ENCODE measurements around the gene PEPD. TPM values are rescaled to one million over a fixed set of nuclear protein-coding genes. Genes with fewer than 3 reads are reported as not detected.

The PEPD gene
- total RNA-seq, 1 experiment from 2014 or later, result 40.5 TPM

DNA sequence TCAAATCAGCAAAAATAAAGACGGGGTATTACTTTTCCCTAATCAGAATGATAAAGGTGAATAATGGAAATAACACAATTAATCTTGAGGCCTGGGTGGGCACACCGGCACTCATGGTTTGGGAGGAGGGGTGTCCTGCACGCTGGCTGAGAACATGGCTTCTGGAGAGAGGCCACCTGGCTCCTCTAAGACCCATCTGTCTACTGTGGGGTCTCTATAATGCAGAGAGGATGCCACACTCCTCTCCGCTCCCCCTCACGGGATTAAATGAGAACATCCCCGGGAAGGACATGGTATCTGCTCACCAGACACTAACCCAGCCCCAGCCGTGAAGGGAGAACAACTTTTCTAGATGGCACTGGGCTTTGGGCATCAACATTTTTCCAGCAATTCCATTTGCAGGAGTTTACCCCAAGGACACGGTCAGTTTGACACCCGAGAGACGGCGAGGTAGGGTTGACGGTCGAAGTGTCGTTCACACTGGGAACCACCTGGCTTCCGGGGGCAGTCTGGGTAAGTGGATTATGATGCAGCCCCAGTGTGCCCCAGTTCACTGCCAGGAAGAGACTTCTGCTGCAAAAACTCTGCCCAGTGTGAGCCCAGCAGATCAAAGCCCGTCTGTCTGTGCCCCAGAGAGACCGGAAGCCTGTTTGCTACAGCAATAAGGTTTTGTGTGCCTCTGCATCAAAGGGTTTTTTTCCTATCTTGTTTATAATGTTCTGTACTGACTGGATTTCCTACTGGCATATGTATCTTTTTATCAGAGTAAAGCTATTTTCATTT lies 91.5 kb downstream of the PEPD start:
- no peaks in the 10 kb centered on the region for H4K20me1 ChIP-seq (ENCODE audit: insufficient read depth)
- H3K27ac ChIP-seq (ENCODE audit: low read depth, low read length), result no peak overlapping the region
- intact Hi-C loops (cut with micrococcal nuclease), result loop anchor here (1.0 kb wide), 1 partner anchor 341 kb away; no protein-coding TSS in a partner anchor
- TF ChIP-seq JUND (IDR thresholded peaks at IDR 0.05), result no peak
- no peak for TF ChIP-seq TCF7L2 (IDR thresholded peaks at IDR 0.05; ENCODE audit: borderline replicate concordance, extremely low read depth, insufficient read depth, insufficient read length)
- TF ChIP-seq EZH2phosphoT487 (IDR thresholded peaks at IDR 0.05; ENCODE audit: borderline replicate concordance), result no peak
- TF ChIP-seq, protein P1, sequence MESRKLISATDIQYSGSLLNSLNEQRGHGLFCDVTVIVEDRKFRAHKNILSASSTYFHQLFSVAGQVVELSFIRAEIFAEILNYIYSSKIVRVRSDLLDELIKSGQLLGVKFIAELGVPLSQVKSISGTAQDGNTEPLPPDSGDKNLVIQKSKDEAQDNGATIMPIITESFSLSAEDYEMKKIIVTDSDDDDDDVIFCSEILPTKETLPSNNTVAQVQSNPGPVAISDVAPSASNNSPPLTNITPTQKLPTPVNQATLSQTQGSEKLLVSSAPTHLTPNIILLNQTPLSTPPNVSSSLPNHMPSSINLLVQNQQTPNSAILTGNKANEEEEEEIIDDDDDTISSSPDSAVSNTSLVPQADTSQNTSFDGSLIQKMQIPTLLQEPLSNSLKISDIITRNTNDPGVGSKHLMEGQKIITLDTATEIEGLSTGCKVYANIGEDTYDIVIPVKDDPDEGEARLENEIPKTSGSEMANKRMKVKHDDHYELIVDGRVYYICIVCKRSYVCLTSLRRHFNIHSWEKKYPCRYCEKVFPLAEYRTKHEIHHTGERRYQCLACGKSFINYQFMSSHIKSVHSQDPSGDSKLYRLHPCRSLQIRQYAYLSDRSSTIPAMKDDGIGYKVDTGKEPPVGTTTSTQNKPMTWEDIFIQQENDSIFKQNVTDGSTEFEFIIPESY (IDR thresholded peaks at IDR 0.05; ENCODE audit: extremely low read depth, insufficient replicate concordance, low read length), result no peak
- no peak for TF ChIP-seq SRF (IDR thresholded peaks at IDR 0.05; ENCODE audit: low read depth)
- TF ChIP-seq CTCF (IDR thresholded peaks at IDR 0.05 in 2 of 3, conservative IDR thresholded peaks at IDR 0.05 in 1 of 3; ENCODE audit: borderline replicate concordance in 1 of 3, insufficient read depth in 1 of 3, low read depth in 2 of 3, low read length in 2 of 3), result no peak
- no peak for TF ChIP-seq RAD21 (IDR thresholded peaks at IDR 0.05; ENCODE audit: low read depth)
- no peak for TF ChIP-seq SP1 (IDR thresholded peaks at IDR 0.05; ENCODE audit: low read depth)
- TF ChIP-seq CEBPB (IDR thresholded peaks at IDR 0.05; ENCODE audit: low read depth), result no peak
- no peak for TF ChIP-seq SIN3A (IDR thresholded peaks at IDR 0.05; ENCODE audit: low read depth)
- no peak for TF ChIP-seq EGR1 (IDR thresholded peaks at IDR 0.05; ENCODE audit: low read depth)
- TF ChIP-seq ATF3 (IDR thresholded peaks at IDR 0.05), result no peak
- no peak for TF ChIP-seq EZH2 (IDR thresholded peaks at IDR 0.05)
- TF ChIP-seq CBX3 (IDR thresholded peaks at IDR 0.05; ENCODE audit: low read depth), result no peak
- TF ChIP-seq POLR2A (IDR thresholded peaks at IDR 0.05; ENCODE audit: borderline replicate concordance, extremely low read depth, insufficient read depth, insufficient read length), result no peak
- no peak for TF ChIP-seq ZNF274 (IDR thresholded peaks at IDR 0.05; ENCODE audit: low read depth, low read length)
- no peak for TF ChIP-seq YY1 (IDR thresholded peaks at IDR 0.05; ENCODE audit: extremely low read depth, insufficient replicate concordance, low read depth, low read length)
- no peak for TF ChIP-seq FOSL1 (IDR thresholded peaks at IDR 0.05; ENCODE audit: low read depth)
- ChIA-PET POLR2A (no interaction called here), RAD21 (ENCODE audit: low non-redundant PET in 1 of 2, low total read pairs in 2 of 2, uncharacterized antibody in 2 of 2, unreplicated experiment in 2 of 2) (interaction anchor here (1.0 to 1.2 kb wide), 4 partner anchors 14 to 341 kb away, joined by 3 to 5 read pairs (median 4); no protein-coding TSS in a partner anchor), CTCF (interaction anchor here (0.9 to 1.2 kb wide), 15 partner anchors 10 to 1283 kb away, joined by 3 to 52 read pairs (median 4); no protein-coding TSS in a partner anchor)
- no peaks in the 10 kb centered on the region for H3K79me2 ChIP-seq (ENCODE audit: insufficient read depth, low read length)
- H3K9me2 ChIP-seq (ENCODE audit: insufficient read depth), result no peaks in the 10 kb centered on the region
- no peaks in the 10 kb centered on the region for H3K27me3 ChIP-seq (ENCODE audit: insufficient read depth, low read length)
- ATAC-seq (peak; percentile 10; the same call in 1 of the 2 replicates), DNase-seq (ENCODE audit: low read depth, low spot score) (no peak)
- H2AFZ ChIP-seq (ENCODE audit: low read depth, low read length, poor library complexity, severe bottlenecking), result no peak overlapping the region
- H3K36me3 ChIP-seq (ENCODE audit: control insufficient read depth in 1 of 2, insufficient read depth in 2 of 2, low read length in 2 of 2), result no peaks in the 10 kb centered on the region
- no peaks in the 10 kb centered on the region for H3K4me1 ChIP-seq (ENCODE audit: control insufficient read depth in 1 of 2, insufficient read depth in 2 of 2, low read length in 2 of 2)
- H3K4me2 ChIP-seq (ENCODE audit: low read length), result no peak overlapping the region
- H3K9ac ChIP-seq (ENCODE audit: low read length), result no peak overlapping the region
- H3K4me3 ChIP-seq (replicated peaks in 1 of 2; ENCODE audit: low read depth in 1 of 2, low read length in 2 of 2), result no peak overlapping the region
- H3K9me3 ChIP-seq (ENCODE audit: control insufficient read depth in 1 of 2, insufficient read depth in 1 of 2, low read depth in 1 of 2, low read length in 2 of 2), result no peaks in the 10 kb centered on the region
- no TSS peak for BruUV-seq (replicated peaks)

All from HCT116 (cell line).